HG03039 (cell line): ENCODE data around the gene CD8A.
"Not testable (repeated sequence)": the region's sequence is repeated elsewhere in the genome, so short reads cannot be mapped to it uniquely, and the experiment has no call there.

Experiments
- ATAC-seq: cut with Tn5 transposase; IDR thresholded peaks from one replicate; pipeline ENCODE4 v1.9.1; 2021; ENCODE audit warnings: mild to moderate bottlenecking, moderate library complexity; ENCODE audit not compliant: unreplicated experiment

CD8A gene

GRCh38 chr2:86790676-86791572 is at the start of gene CD8A:
CD8A (minus strand) TSS chr2:86790913; CDS start chr2:86790825, 88 bp downstream.
- ATAC-seq, result no peak

- ATAC-seq, result not testable (repeated sequence)
These were observed 49.3 kb upstream of the CD8A start for GRCh38 chr2:86839871-86840548.

- ATAC-seq, result not testable (repeated sequence)
These were observed 48.7 kb upstream of the CD8A start for GRCh38 chr2:86839455-86839854.

- ATAC-seq, result not testable (repeated sequence)
These were observed 47.0 kb upstream of the CD8A start for GRCh38 chr2:86837714-86838113.

GRCh38 chr2:86836915-86837695 is 46.4 kb upstream of the CD8A start:
- not testable (repeated sequence) for ATAC-seq

- ATAC-seq, result not testable (repeated sequence)
These were observed 44.8 kb upstream of the CD8A start for GRCh38 chr2:86835548-86835889.

GRCh38 chr2:86833315-86833714 is 42.6 kb upstream of the CD8A start:
- ATAC-seq, result no peak

- no peak for ATAC-seq
These were observed 41.8 kb upstream of the CD8A start for GRCh38 chr2:86832334-86833096.

- no peak for ATAC-seq
These were observed 40.8 kb upstream of the CD8A start for GRCh38 chr2:86831537-86831936.

GRCh38 chr2:86826951-86827350 is 36.2 kb upstream of the CD8A start:
- ATAC-seq, result no peak

GRCh38 chr2:86825693-86826381 is 35.1 kb upstream of the CD8A start:
- ATAC-seq, result no peak

- no peak for ATAC-seq
These were observed 34.5 kb upstream of the CD8A start for GRCh38 chr2:86825036-86825692.

- no peak for ATAC-seq
These were observed 32.1 kb upstream of the CD8A start for GRCh38 chr2:86822668-86823345.

- ATAC-seq, result no peak
These were observed 31.1 kb upstream of the CD8A start for GRCh38 chr2:86821842-86822241.

GRCh38 chr2:86821306-86821705 is 30.6 kb upstream of the CD8A start:
- ATAC-seq, result no peak

- ATAC-seq, result no peak
These were observed 28.2 kb upstream of the CD8A start for GRCh38 chr2:86818957-86819356.

GRCh38 chr2:86818114-86818801 is 27.5 kb upstream of the CD8A start:
- ATAC-seq, result no peak

- no peak for ATAC-seq
These were observed 24.9 kb upstream of the CD8A start for GRCh38 chr2:86815611-86816010.
